GM12872 (cell line): Measurements from ENCODE around the gene NFATC2.

Experiments used
- CTCF ChIP-seq: IDR thresholded peaks from 3 replicates; pipeline ENCODE4 v1.5.1; 2011; ENCODE audit warnings: low read depth, mild to moderate bottlenecking, low read length, moderate library complexity; ENCODE audit not compliant: insufficient read depth

NFATC2 gene

GRCh38 chr20:51358032-51358724 lies 184.3 kb downstream of the NFATC2 start:
- no peak for TF ChIP-seq CTCF

GRCh38 chr20:51357543-51357942 lies 185.0 kb downstream of the NFATC2 start:
- no peak for TF ChIP-seq CTCF

- no peak for TF ChIP-seq CTCF
Observed at GRCh38 chr20:51356871-51357270, 185.6 kb downstream of the NFATC2 start.

GRCh38 chr20:51354769-51355319 lies 187.7 kb downstream of the NFATC2 start:
- TF ChIP-seq CTCF = no peak

- no peak for TF ChIP-seq CTCF
Observed at GRCh38 chr20:51354191-51354768, 188.2 kb downstream of the NFATC2 start.

- TF ChIP-seq CTCF = no peak
Observed at GRCh38 chr20:51353491-51353890, 189.0 kb downstream of the NFATC2 start.

GRCh38 chr20:51352791-51353190 lies 189.7 kb downstream of the NFATC2 start:
- TF ChIP-seq CTCF = no peak
